Aorta (tissue), 5 donors: ENCODE measurements around the gene ST3GAL2. TPM values are rescaled to one million over a fixed set of nuclear protein-coding genes. Genes with fewer than 3 reads are reported as not detected.
A peak's percentile ranks its signal among the peaks of the same experiment; 100 is the strongest.

Source experiments
- ATAC-seq: fragments of 200-7000 bp; cut with Tn5 transposase; one replicate; pipeline ENCODE4 v1.9.1; 2022; ENCODE audit warnings: moderate library complexity; ENCODE audit not compliant: low FRiP score
- DNase-seq, 2 donors: peaks; one replicate each; pipeline ENCODE4 v3.0.0-alpha.2; 2020
- H3K27ac ChIP-seq, 2 donors: one replicate each; pipeline ENCODE4 v1.5.1; 2013; ENCODE audit warnings: low read length in 2 of 2, mild to moderate bottlenecking in 2 of 2, moderate library complexity in 2 of 2, control low read depth in 1 of 2, inconsistent platforms in 1 of 2, low read depth in 1 of 2
- H3K27me3 ChIP-seq, 2 donors: one replicate each; pipeline ENCODE4 v1.6.1; 2013; ENCODE audit warnings: control low read depth in 1 of 2, low read length in 1 of 2, mild to moderate bottlenecking in 1 of 2, moderate library complexity in 1 of 2; ENCODE audit not compliant: insufficient read depth in 2 of 2, control insufficient read depth in 1 of 2
- H3K36me3 ChIP-seq, 2 donors: one replicate each; pipeline ENCODE4 v1.6.1; 2013; ENCODE audit warnings: control low read depth in 1 of 2, low read length in 1 of 2, mild to moderate bottlenecking in 1 of 2; ENCODE audit not compliant: insufficient read depth in 2 of 2, control insufficient read depth in 1 of 2
- H3K4me1 ChIP-seq, 2 donors: one replicate each; pipeline ENCODE4 v1.6.1; 2013; ENCODE audit warnings: low read length in 2 of 2, control low read depth in 1 of 2, mild to moderate bottlenecking in 1 of 2, moderate library complexity in 1 of 2; ENCODE audit not compliant: insufficient read depth in 2 of 2, control insufficient read depth in 1 of 2
- H3K4me3 ChIP-seq, 2 donors: one replicate each; pipeline ENCODE4 v1.5.1; 2013; ENCODE audit warnings: low read length in 2 of 2, control low read depth in 1 of 2, mild to moderate bottlenecking in 1 of 2
- H3K9me3 ChIP-seq: one replicate; pipeline ENCODE4 v1.6.1; 2013; ENCODE audit warnings: mild to moderate bottlenecking, low read length; ENCODE audit not compliant: control insufficient read depth
- WGBS, 2 donors: extraction: QIAGEN DNeasy Blood & Tissue Kit; methylation state at CpG; one replicate each; pipeline ENCODE4 v1.1.7; 2013; 5-methylcytosine and 5-hydroxymethylcytosine counted together
- intact Hi-C, 2 donors: fragments of 100-400 bp; cut with DNase I; formaldehyde crosslinking; loops; one replicate each; pipeline versions ENCODE4 v1.14.2 to v1.15.0; 2022
- polyA plus RNA-seq, 2 donors: library from polyadenylated mRNA; stranded (reverse); fragments of 200-250 nt; gene quantifications; one replicate each; pipeline ENCODE4 v1.2.3, GENCODE V29; 2013
- total RNA-seq, 2 donors: library from RNA; stranded (reverse); fragmentation: NEBNext Ultra II Directional; extraction: Animal tissue kit (Norgen Biotek cat#: 25700); gene quantifications; one replicate each; pipeline ENCODE4 v1.2.1, GENCODE V29; 2021
- donor health status: healthy with polysubstance abuse.
- donor health status: Bipolar disorder and iron deficiency.
- donor health status: DM: no; HTN: no; CAD: no.
- donor health status: DM: no; HTN: no; CAD: no.
- donor health status: DM: yes; HTN: yes; CAD: no.

Gene ST3GAL2
- total and polyA plus RNA-seq, 4 donors: 4.1 to 39.5 (median 18.4) TPM

DNA sequence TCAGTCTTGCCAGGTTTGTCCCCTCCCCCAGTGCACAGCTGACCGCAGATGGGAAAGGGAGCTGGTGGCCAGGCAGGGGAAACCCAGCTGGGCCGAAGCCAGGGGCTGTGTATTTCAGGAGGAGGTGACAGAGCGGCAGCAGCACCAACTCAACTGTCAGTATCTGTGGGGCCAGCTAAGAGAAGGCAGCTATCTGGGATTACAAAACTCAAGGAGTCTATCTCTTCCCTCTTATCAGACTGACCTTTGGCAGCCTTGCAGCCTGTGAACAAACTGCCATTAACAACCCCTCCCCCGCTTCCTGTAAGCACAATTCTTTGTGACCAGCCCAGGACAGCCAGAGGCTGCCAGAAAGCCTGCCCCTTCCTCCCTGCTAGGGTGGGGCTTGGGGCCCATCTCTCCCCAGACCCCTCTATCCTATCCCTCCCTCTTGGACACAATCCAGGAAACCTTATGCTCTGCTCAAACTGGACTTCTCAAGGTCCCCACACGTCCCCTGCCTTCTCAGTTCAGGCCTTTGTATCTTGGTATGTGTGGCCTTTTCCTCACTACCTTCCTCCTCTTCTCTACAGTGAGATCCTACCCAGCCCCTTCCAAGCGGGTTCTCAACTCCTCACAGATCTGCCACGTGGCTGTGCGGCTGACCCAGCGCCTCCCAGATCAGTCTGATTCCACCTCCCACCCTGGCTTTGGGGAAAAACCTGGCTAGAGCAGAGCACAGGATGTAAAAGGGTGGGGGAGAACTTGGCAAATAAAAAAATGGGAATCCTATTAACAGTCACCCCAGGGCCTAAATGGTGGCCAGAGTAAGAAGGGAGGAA, 10.5 kb downstream of the ST3GAL2 start:
- intact Hi-C loops: no loop called here

DNA sequence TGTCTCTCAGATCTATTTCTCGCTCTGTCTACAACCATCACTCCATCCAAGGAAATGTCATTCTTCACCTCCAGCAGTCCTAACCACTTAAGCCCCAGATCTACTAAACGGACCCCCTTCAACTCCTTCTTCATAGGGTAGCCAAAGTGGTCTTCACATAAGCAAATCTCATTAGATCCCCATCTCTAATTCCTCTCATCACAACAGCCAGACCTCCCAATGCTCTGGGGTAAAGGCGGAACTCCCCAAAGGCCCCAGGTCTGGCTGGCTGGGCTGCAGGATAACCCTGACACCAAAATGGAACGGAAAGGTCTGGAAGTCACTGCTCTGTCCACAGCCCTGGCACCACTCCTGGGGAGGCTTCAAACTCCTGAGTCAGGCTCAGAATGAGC, 11.1 kb downstream of the ST3GAL2 start:
- ATAC-seq: no peak
- no peak overlapping the region for H3K4me3 ChIP-seq
- 39 to 42% methylated on average over 4 of the region's 4 CpGs for WGBS, 2 donors

More for the DNA sequence above, 10.5 kb downstream of the ST3GAL2 start:
- ATAC-seq (peak; percentile 88), DNase-seq (peak; percentile 96 to 97)
- no peak overlapping the region for H3K4me3 ChIP-seq
- H3K4me1 ChIP-seq: peaks cover 2 to 4% of the 10 kb centered on the region in 2 donors
- no peaks in the 10 kb centered on the region for H3K27me3 ChIP-seq
- H3K27ac ChIP-seq: peak overlapping the region in 1 of 2 donors; percentile 59
- no peaks in the 10 kb centered on the region for H3K9me3 ChIP-seq
- WGBS, 2 donors: 9 to 14% methylated on average over 9 of the region's 9 CpGs
- H3K36me3 ChIP-seq: no peaks in the 10 kb centered on the region

DNA sequence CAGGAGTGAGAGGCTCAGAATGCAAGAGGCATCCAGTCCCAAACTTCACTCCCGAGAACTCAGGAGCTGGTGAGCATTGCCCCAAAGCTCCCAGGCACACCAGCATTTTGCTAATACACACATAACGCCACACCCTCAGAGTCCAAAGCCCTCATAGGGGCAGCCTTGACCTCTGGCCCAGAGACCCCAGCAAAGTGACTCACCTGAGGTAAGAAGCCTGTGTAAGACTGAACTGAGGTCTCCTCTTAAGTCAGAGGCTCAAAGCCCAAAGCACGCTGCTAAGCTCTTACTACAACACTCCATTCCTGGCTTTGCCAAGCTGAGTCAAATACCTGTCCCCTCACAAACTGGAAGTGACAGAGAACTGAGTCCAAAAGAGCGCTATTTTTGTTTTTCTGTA, 16.4 kb downstream of the ST3GAL2 start:
- Histone ChIP-seq H3K27ac (no peak overlapping the region), H3K9me3 (no peaks in the 10 kb centered on the region), H3K4me3 (no peak overlapping the region), H3K4me1 (no peaks in the 10 kb centered on the region), H3K27me3 (no peaks in the 10 kb centered on the region), H3K36me3 (no peaks in the 10 kb centered on the region)
- intact Hi-C loops: no loop called here
- DNase-seq (no peak), ATAC-seq (no peak)
- WGBS, 2 donors: 91 to 92% methylated on average over 4 of the region's 4 CpGs

More for the DNA sequence above, 11.1 kb downstream of the ST3GAL2 start:
- Histone ChIP-seq H3K4me1 (peaks cover 2 to 4% of the 10 kb centered on the region in 2 donors), H3K27me3 (no peaks in the 10 kb centered on the region), H3K27ac (no peak overlapping the region), H3K36me3 (no peaks in the 10 kb centered on the region), H3K9me3 (no peaks in the 10 kb centered on the region)
- DNase-seq: no peak
- intact Hi-C loops: no loop called here

DNA sequence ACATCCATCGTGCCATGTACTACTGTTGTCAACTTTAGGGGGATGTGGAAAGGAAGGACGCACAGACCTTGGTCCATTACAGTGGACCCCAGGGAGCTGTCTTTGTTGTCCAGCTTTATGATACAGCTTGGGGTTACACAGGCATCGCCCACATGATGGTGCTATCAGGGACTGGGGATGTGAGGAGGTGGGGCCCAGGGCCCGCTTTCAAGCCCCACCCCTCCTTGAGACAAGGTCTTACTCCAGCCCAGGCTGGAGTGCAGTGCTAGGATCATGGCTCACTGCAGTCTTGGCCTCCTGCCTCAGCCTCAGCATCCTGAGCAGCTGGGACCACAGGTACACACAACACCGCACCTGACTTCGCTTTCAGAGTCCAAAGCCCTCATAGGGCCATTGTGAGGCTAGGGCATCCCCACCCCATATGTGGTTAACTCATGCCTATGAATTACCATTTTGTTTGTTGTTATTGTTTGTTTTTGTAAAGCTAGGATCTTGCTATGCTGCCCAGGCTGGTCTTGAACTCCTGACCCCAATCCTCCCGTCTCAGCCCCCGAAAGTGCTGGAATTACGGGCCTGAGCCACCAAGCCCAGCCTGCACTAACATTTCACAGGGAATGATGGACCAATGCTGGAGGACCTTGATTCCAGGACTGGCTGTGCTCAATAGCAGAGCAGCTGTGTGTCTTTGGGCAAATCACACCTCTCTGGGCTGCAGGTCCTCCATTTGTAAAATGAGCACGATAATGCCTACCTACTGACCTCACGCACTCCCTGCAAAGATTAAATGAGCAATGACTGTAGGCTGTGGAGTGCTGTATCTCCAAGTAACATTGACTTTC, 17.2 kb downstream of the ST3GAL2 start:
- no peaks in the 10 kb centered on the region for H3K36me3 ChIP-seq
- H3K27ac ChIP-seq: no peak overlapping the region
- H3K9me3 ChIP-seq: no peaks in the 10 kb centered on the region
- DNase-seq: no peak
- H3K4me1 ChIP-seq: no peaks in the 10 kb centered on the region
- H3K4me3 ChIP-seq: no peak overlapping the region
- no peaks in the 10 kb centered on the region for H3K27me3 ChIP-seq
- intact Hi-C loops: no loop called here
- 92 to 93% methylated on average over 11 of the region's 11 CpGs for WGBS, 2 donors
- ATAC-seq: no peak

DNA sequence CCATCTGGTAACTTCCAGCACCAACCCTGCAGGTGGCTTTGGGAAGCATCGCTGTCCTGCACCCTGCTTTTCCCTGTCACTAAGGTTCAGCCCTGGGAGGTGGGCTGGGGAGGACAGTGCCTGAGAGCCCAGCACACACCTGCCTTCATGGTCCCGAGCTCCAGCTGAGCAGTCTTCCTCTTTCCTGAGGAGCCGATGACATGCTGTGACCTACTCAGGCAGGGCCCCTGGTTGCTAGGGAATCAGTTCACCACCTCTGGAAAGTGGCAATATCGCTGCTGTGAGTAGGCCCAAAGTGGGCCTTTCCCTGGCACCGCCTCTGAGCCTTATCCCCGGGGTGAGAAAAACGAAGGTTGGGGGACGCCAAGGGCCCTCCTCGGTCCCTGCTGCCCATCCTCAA, 17.9 kb downstream of the ST3GAL2 start:
- Histone ChIP-seq H3K4me1 (no peaks in the 10 kb centered on the region), H3K9me3 (no peaks in the 10 kb centered on the region), H3K4me3 (no peak overlapping the region), H3K27me3 (no peaks in the 10 kb centered on the region), H3K36me3 (no peaks in the 10 kb centered on the region), H3K27ac (no peak overlapping the region)
- DNase-seq: no peak
- peak; percentile 20 for ATAC-seq
- intact Hi-C loops: no loop called here
- 86% methylated on average over 9 of the region's 9 CpGs for WGBS, 2 donors

DNA sequence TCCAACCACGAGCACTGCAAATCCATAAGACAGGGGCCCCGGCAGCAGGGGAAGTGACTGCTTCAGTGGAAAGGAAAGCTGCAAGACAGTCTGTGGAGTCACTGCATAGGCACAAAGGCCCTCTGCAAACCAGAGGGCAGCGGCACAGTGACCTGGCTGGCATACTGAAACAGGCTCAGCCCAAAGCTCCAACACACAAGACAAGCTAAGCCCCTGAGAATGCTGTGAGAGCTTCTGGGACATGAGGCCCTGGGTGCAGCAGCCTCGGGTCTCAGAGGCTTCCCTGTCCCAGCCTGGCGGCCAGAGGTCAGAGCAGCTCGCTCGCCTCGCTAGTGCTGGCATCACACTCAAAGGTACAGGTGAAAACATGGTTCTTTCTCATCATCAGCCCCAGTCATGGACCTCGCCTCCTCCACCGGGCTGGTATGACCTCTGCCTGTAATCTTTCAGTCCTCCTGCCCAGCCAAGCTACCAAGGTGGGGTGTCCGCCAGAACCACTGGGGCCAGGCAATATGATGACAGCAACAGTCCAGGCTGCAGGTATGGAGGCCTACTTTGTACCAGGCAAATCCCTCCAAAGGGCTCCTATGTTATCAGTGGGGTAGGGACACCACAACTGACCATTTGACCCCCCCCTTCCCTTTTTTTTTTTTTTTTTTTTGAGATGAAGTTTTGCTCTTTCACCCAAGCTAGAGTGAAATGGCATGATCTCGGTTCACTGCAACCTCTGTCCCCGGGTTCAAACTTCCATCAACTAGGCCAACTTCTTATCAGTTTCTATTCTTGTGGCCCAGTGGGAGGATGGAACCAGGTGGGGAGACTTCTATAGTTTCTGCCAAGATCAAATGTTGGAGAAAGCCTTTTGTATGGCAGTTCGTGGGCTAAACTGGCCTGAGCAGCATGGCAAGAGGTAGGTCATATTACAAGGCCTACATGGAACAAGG, 19.2 kb downstream of the ST3GAL2 start:
- DNase-seq (no peak), ATAC-seq (no peak)
- intact Hi-C loops: no loop called here
- Histone ChIP-seq H3K36me3 (no peaks in the 10 kb centered on the region), H3K27me3 (no peaks in the 10 kb centered on the region), H3K4me3 (no peak overlapping the region), H3K9me3 (no peaks in the 10 kb centered on the region), H3K27ac (no peak overlapping the region), H3K4me1 (no peaks in the 10 kb centered on the region)
- WGBS, 2 donors: 80 to 86% methylated on average over 14 of the region's 14 CpGs

DNA sequence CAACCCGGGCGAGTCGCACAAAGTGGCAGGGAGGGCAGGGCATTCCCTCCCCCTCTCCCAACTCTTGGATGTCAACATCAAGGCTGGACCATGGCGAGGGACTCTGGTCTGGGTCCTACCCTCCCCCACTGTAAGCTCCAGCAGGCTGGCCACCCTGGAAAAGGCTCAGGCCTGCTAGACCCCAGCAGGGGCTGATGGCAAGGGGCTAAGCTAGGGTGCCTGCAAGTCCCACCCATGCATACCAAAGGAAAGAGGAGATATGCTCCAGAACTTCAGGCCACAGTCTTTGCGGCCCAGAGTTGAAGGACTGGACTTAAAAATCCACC, 19.9 kb downstream of the ST3GAL2 start:
- Histone ChIP-seq H3K36me3 (no peaks in the 10 kb centered on the region), H3K27me3 (no peaks in the 10 kb centered on the region), H3K4me3 (no peak overlapping the region), H3K4me1 (no peaks in the 10 kb centered on the region), H3K27ac (no peak overlapping the region), H3K9me3 (no peaks in the 10 kb centered on the region)
- 77 to 83% methylated on average over 5 of the region's 5 CpGs for WGBS, 2 donors
- DNase-seq (no peak), ATAC-seq (no peak)
- intact Hi-C loops: no loop called here

DNA sequence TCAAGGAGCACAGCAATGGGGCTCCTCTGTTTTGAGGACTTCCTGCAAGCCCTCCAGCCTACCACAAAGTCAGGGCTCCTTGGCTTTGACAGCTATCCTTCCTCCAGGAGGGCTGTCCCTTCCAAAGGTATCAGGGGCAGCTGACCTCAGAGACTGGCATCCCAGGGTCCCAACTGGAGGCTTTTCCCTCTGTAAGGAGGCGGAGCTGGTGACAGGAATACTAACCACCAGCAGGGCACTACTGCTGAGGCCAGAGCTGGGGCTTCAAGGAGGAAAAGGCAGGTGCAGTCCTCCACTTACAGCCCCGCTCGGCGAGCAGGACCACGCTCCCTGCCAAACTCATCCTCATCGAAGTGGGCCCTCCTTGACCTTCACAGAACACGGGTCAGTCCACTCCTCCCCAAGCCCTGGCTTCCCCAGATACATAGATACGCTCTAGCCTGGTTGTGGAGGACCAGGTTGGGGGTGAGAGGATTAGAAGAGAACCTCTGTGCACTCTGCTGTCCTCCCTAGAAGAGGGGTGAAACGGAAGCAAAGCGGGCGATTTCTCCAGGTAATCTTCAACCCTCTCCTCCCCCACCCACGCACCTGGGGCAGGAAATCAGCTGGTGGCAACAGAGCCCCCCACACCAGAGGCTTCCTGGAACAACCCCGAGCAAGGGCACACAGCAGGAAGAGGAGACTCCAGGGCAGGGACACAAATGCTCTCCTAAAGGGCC, 20.5 kb downstream of the ST3GAL2 start:
- no peak overlapping the region for H3K4me3 ChIP-seq
- no peaks in the 10 kb centered on the region for H3K4me1 ChIP-seq
- H3K27ac ChIP-seq: no peak overlapping the region
- 87 to 89% methylated on average over 13 of the region's 13 CpGs for WGBS, 2 donors
- H3K9me3 ChIP-seq: no peaks in the 10 kb centered on the region
- DNase-seq: no peak
- ATAC-seq: no peak
- no peaks in the 10 kb centered on the region for H3K36me3 ChIP-seq
- H3K27me3 ChIP-seq: no peaks in the 10 kb centered on the region
- intact Hi-C loops: no loop called here
